Endothelial cell of umbilical vein (primary cell): ENCODE data around the gene C16orf74. TPM values are rescaled to one million over a fixed set of nuclear protein-coding genes. Genes with fewer than 3 reads are reported as not detected.

ENCODE experiments used
- BruUV-seq: library from RNA; stranded (reverse); fragments of 400-500 nt; replicated peaks from 2 replicates; lab custom pipeline; 2021; lab: Mats Ljungman, UMichigan
- CTCF ChIA-PET: fragments of 300-600, 350-600 bp; sonication (Branson Sonifier 250); formaldehyde crosslinking; loops from one replicate; lab custom pipeline; 2021; ENCODE audit warnings: antibody characterized with exemption, inconsistent platforms; lab: Charles Lee
- POLR2A ChIA-PET: fragments of 300-600, 350-600 bp; sonication (Branson Sonifier 250); formaldehyde crosslinking; loops from one replicate; lab custom pipeline; 2021; ENCODE audit warnings: antibody characterized with exemption, inconsistent platforms; lab: Charles Lee
- DNase-seq: peaks from one replicate; pipeline ENCODE4 v3.0.0-alpha.2; 2011; ENCODE audit warnings: low read depth, low spot score
- FAIRE-seq: peaks from 2 replicates; lab custom pipeline; 2011; peaks lifted over from hg19 to GRCh38; lab: Jason Lieb, UNC
- H2AFZ ChIP-seq: 2 replicates; pipeline ENCODE4 v1.6.0; 2012; ENCODE audit warnings: low read depth, low read length, control low read depth, inconsistent platforms
- H3K27ac ChIP-seq: 2 replicates; pipeline ENCODE4 v1.5.1; 2011; ENCODE audit warnings: low read depth, mild to moderate bottlenecking, control low read depth, low read length, moderate library complexity; ENCODE audit not compliant: insufficient read depth
- H3K27me3 ChIP-seq, 2 experiments: 2 replicates each; pipeline versions ENCODE4 v1.6.0 to v1.6.1; 2011; ENCODE audit warnings: low read length in 2 of 2, mixed read lengths in 1 of 2; ENCODE audit not compliant: control insufficient read depth in 2 of 2, insufficient read depth in 2 of 2
- H3K36me3 ChIP-seq, 2 experiments: 2 replicates in 1 of 2; 3 replicates in 1 of 2; pipeline ENCODE4 v1.5.1; 2011; ENCODE audit warnings: low read length in 2 of 2, mild to moderate bottlenecking in 1 of 2, moderate library complexity in 1 of 2; ENCODE audit not compliant: control insufficient read depth in 2 of 2, insufficient read depth in 2 of 2; ENCODE audit errors: extremely low read depth in 1 of 2
- H3K4me1 ChIP-seq: 3 replicates; pipeline ENCODE4 v1.5.1; 2011; ENCODE audit warnings: mild to moderate bottlenecking, low read length; ENCODE audit not compliant: control insufficient read depth, insufficient read depth; ENCODE audit errors: extremely low read depth
- H3K4me2 ChIP-seq: 2 replicates; pipeline ENCODE4 v1.6.1; 2011; ENCODE audit warnings: low read length, control low read depth, mixed read lengths; ENCODE audit not compliant: insufficient read depth
- H3K4me3 ChIP-seq, 3 experiments: fragments of 200-600 bp in 1 of 3; sonication (generic), shearing (Covaris generic) in 1 of 3; replicated peaks in 1 of 3; 2 replicates each; pipeline ENCODE4 v1.5.1; 2011 to 2016; ENCODE audit warnings: control low read depth in 3 of 3, low read length in 3 of 3, mild to moderate bottlenecking in 2 of 3, inconsistent platforms in 1 of 3, low read depth in 1 of 3, moderate library complexity in 1 of 3; ENCODE audit not compliant: insufficient read depth in 1 of 3
- H3K79me2 ChIP-seq: 2 replicates; pipeline ENCODE4 v1.6.0; 2012; ENCODE audit warnings: low read length, inconsistent platforms; ENCODE audit not compliant: control insufficient read depth, insufficient read depth
- H3K9ac ChIP-seq: replicated peaks from 2 replicates; pipeline ENCODE3; 2011; ENCODE audit warnings: low read length, control low read depth; ENCODE audit not compliant: insufficient read depth; ENCODE audit errors: extremely low read depth
- H3K9me1 ChIP-seq: replicated peaks from 3 replicates; pipeline ENCODE4 v1.6.0; 2011; ENCODE audit warnings: mild to moderate bottlenecking, low read length; ENCODE audit not compliant: control insufficient read depth, insufficient read depth; ENCODE audit errors: extremely low read depth
- H3K9me3 ChIP-seq: replicated peaks from 2 replicates; pipeline ENCODE4 v1.5.1; 2012; ENCODE audit warnings: low read length, inconsistent platforms; ENCODE audit not compliant: control insufficient read depth, insufficient read depth
- H4K20me1 ChIP-seq: replicated peaks from 2 replicates; pipeline ENCODE3; 2011; ENCODE audit warnings: mild to moderate bottlenecking, low read length; ENCODE audit not compliant: control insufficient read depth, insufficient read depth; ENCODE audit errors: extremely low read depth
- EZH2 ChIP-seq: IDR thresholded peaks from 2 replicates; pipeline ENCODE4 v1.6.1; 2012; ENCODE audit warnings: borderline replicate concordance, low read depth, mild to moderate bottlenecking, moderate library complexity, low read length, inconsistent platforms; ENCODE audit not compliant: severe bottlenecking
- FOS ChIP-seq: IDR thresholded peaks from 2 replicates; pipeline ENCODE4 v1.6.1; 2011; ENCODE audit warnings: mild to moderate bottlenecking, low read length, moderate library complexity, borderline replicate concordance; ENCODE audit not compliant: insufficient read depth
- GATA2 ChIP-seq: IDR thresholded peaks from 2 replicates; pipeline ENCODE4 v1.7.0; 2011; ENCODE audit warnings: low read depth, mild to moderate bottlenecking, moderate library complexity, mixed read lengths, low read length; ENCODE audit not compliant: insufficient read length, insufficient read depth
- JUN ChIP-seq: IDR thresholded peaks from 2 replicates; pipeline ENCODE4 v1.6.1; 2011; ENCODE audit warnings: borderline replicate concordance, low read depth; ENCODE audit not compliant: insufficient read length, insufficient read depth
- MYC ChIP-seq: IDR thresholded peaks from one replicate; pipeline ENCODE4 v1.6.1; 2011; ENCODE audit warnings: mild to moderate bottlenecking, low read depth, low read length
- POLR2A ChIP-seq: IDR thresholded peaks from 2 replicates; pipeline ENCODE4 v1.6.1; 2012; ENCODE audit warnings: low read depth, mild to moderate bottlenecking, control low read depth, low read length
- POLR2AphosphoS5 ChIP-seq: IDR thresholded peaks from 2 replicates; pipeline ENCODE4 v1.6.1; 2012; ENCODE audit warnings: low read depth, mild to moderate bottlenecking, control low read depth, low read length, moderate library complexity; ENCODE audit not compliant: insufficient read depth
- dilution Hi-C: fragments of 300-500 bp; cut with MboI; formaldehyde crosslinking; loops from one replicate; pipeline ENCODE4 v1.15.0; 2019; ENCODE audit warnings: low sequenced_read_pairs; ENCODE audit not compliant: extremely low pct_ligation_motif_present
- intact Hi-C: fragments of 100-400 bp; cut with micrococcal nuclease; formaldehyde crosslinking; loops from one replicate; pipeline ENCODE4 v1.10.0; 2022
- polyA plus RNA-seq, 4 experiments: library from polyadenylated mRNA; depleted of rRNA in 3 of 4; stranded (reverse) in 3 of 4; unstranded in 1 of 4; fragments of >200 nt; gene quantifications; 2 replicates each; pipeline versions ENCODE4 v1.2.1 to v1.2.3, GENCODE V29; 2011 to 2012; ENCODE audit warnings: missing spikeins in 1 of 4
- total RNA-seq: library from RNA; stranded (reverse); gene quantifications from 2 replicates; pipeline ENCODE4 v1.2.3, GENCODE V29; 2021
- TF ChIP-seq, protein P1 (sequence below), 2 donors: IDR thresholded peaks; 1 replicate in 1 of 2; 2 replicates in 1 of 2; pipeline ENCODE4 v1.5.1; 2011; ENCODE audit warnings: low read length in 2 of 2, mild to moderate bottlenecking in 2 of 2, moderate library complexity in 2 of 2, control low read depth in 1 of 2, inconsistent platforms in 1 of 2, low read depth in 1 of 2; ENCODE audit not compliant: insufficient read depth in 1 of 2; ENCODE audit errors: extremely low read depth in 1 of 2
- TF ChIP-seq, protein P2 (sequence below): IDR thresholded peaks from 2 replicates; pipeline ENCODE4 v1.6.1; 2011; ENCODE audit not compliant: insufficient read depth, insufficient read length

C16orf74 gene
- total and polyA plus RNA-seq, 2 donors (not counting 3 experiments of a cell fraction or from before 2014, with no cell fraction given), result 12.1 to 38.7 TPM

DNA sequence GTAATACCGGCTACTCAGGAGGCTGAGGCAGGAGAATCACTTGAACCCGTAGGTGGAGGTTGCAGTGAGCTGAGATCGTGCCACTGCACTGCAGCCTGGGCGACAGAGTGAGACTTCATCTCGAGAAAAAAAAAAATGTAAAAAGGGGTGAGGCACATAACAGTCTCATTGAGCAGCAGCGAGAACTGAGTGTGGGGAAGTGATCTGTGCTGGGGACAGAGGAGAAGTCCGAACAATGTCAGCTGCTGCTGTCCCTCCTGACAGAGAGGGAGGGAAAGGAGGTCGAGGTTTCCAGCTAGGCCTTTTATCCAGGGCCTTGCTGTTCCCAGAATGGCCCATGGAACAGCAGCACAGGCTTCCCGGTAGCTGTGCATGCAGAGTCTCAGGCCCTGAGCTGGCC, 14.0 kb downstream of the C16orf74 start:
- Histone ChIP-seq H4K20me1 (no peaks in the 10 kb centered on the region), H3K27me3 (no peaks in the 10 kb centered on the region), H3K4me1 (no peaks in the 10 kb centered on the region), H3K79me2 (peaks cover 38% of the 10 kb centered on the region), H3K4me3 (no peak overlapping the region), H3K9me1 (no peaks in the 10 kb centered on the region), H3K4me2 (no peak overlapping the region), H3K27ac (no peak overlapping the region), H3K36me3 (peaks cover 0 to 5% of the 10 kb centered on the region in 2 experiments), H3K9ac (no peak overlapping the region), H2AFZ (no peak overlapping the region), H3K9me3 (no peaks in the 10 kb centered on the region)
- FAIRE-seq, result no peak
- intact Hi-C loops (no loop called here), dilution Hi-C loops (no loop called here)
- BruUV-seq, result no TSS peak
- ChIA-PET POLR2A (no interaction called here), CTCF (no interaction called here)
- TF ChIP-seq POLR2A (no peak), MYC (no peak), GATA2 (no peak), JUN (no peak), POLR2AphosphoS5 (no peak), FOS (no peak), EZH2 (no peak)
- TF ChIP-seq, protein P1, sequence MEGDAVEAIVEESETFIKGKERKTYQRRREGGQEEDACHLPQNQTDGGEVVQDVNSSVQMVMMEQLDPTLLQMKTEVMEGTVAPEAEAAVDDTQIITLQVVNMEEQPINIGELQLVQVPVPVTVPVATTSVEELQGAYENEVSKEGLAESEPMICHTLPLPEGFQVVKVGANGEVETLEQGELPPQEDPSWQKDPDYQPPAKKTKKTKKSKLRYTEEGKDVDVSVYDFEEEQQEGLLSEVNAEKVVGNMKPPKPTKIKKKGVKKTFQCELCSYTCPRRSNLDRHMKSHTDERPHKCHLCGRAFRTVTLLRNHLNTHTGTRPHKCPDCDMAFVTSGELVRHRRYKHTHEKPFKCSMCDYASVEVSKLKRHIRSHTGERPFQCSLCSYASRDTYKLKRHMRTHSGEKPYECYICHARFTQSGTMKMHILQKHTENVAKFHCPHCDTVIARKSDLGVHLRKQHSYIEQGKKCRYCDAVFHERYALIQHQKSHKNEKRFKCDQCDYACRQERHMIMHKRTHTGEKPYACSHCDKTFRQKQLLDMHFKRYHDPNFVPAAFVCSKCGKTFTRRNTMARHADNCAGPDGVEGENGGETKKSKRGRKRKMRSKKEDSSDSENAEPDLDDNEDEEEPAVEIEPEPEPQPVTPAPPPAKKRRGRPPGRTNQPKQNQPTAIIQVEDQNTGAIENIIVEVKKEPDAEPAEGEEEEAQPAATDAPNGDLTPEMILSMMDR (IDR thresholded peaks at IDR 0.05; ENCODE audit: extremely low read depth in 1 of 2, insufficient read depth in 1 of 2, low read depth in 1 of 2, low read length in 2 of 2), result no peak
- TF ChIP-seq, protein P2, sequence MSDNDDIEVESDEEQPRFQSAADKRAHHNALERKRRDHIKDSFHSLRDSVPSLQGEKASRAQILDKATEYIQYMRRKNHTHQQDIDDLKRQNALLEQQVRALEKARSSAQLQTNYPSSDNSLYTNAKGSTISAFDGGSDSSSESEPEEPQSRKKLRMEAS, result no peak
- no peak for DNase-seq
